D721Med (cell line): ENCODE data around the gene ARID1A.

ENCODE experiments used
- DNase-seq: peaks from one replicate; pipeline ENCODE4 v3.0.0; 2011; ENCODE audit warnings: low spot score; ENCODE audit not compliant: insufficient read length
- FAIRE-seq: peaks from 2 replicates; lab custom pipeline; 2011; peaks lifted over from hg19 to GRCh38; lab: Jason Lieb, UNC
- TF ChIP-seq, protein P1 (sequence below): IDR thresholded peaks from 2 replicates; pipeline ENCODE4 v1.5.1; 2012; ENCODE audit warnings: mild to moderate bottlenecking, control low read depth; ENCODE audit not compliant: insufficient read depth; ENCODE audit errors: missing control alignments

Gene ARID1A

DNA sequence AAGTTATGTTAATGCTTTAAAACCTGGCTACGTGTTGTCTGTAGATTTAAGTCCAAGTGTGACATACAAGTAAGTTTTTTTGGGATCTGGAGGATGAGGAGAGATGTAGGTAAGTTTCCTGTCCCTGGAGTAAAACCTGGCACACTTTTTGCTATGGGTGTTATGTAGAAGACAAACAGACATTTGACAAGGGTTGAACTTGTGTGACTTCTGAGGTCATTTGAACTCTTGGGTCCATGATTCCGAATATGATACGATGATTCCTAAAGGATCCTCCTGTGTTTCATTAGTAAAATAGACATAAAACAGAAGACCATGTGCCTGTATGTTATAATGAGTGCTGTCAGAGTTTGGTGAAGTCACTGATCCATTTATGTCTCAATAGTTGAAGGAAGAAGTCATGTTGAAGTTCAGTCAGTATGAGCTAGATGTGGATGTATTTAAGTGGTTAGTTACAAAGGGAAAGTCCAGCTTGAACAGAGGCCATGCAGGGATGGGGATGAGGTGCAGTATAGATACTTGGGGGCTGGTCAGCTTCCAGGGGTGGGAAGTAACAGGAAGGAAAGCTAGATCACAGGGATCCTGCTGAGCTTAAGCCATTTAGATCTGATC lies 44.3 kb downstream of the ARID1A start:
- no peak for DNase-seq
- TF ChIP-seq, protein P1, sequence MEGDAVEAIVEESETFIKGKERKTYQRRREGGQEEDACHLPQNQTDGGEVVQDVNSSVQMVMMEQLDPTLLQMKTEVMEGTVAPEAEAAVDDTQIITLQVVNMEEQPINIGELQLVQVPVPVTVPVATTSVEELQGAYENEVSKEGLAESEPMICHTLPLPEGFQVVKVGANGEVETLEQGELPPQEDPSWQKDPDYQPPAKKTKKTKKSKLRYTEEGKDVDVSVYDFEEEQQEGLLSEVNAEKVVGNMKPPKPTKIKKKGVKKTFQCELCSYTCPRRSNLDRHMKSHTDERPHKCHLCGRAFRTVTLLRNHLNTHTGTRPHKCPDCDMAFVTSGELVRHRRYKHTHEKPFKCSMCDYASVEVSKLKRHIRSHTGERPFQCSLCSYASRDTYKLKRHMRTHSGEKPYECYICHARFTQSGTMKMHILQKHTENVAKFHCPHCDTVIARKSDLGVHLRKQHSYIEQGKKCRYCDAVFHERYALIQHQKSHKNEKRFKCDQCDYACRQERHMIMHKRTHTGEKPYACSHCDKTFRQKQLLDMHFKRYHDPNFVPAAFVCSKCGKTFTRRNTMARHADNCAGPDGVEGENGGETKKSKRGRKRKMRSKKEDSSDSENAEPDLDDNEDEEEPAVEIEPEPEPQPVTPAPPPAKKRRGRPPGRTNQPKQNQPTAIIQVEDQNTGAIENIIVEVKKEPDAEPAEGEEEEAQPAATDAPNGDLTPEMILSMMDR = no peak
- FAIRE-seq = no peak

DNA sequence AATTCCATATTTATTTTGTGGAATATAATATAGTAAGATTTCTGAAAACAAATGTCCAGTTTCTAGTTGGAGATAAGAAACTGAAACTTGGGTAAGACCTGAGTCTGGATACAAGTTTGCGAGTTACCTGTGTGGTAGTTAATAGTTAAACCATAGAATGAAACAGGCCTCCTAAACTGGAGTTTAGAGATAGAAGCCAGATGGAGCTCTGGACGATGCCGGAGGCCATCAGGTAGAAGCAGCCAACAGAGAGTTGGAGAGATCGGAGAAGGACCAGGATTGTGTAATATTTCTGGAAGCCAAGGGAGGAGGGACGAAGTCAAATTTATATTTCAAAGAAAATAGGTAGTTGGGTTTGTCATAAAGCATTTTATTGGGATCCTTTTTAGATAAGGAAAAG lies 45.1 kb downstream of the ARID1A start:
- TF ChIP-seq, protein P1 = no peak
- DNase-seq (no peak), FAIRE-seq (no peak)

DNA sequence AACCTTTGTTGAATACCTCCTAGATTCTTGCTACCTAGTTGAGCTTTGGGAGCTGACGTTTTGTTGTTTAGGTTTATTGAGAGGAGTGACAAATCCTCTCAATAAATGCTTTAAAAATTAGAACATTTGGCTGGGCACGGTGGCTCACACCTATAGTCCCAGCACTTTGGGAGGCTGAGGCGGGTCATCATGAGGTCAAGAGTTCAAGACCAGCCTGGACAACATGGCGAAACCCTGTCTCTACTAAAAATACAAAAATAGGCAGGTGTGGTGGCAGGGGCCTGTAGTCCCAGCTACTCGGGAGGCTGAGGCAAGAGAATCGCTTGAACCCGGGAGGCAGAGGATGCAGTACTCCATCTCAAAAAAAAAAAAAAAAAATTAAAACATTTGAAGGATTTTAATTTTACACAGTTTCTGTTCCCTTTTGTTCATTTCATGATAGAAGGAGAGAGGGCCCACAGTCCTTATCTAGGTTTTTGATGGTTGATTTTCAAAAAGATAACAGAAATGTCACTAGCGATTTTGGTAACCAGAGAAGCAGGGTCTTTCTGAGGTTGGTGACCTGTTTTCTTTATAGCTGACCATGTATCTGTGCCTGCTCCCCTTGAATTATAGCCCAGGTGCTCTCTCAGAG lies 47.7 kb downstream of the ARID1A start:
- TF ChIP-seq, protein P1 = no peak
- no peak for FAIRE-seq
- no peak for DNase-seq

DNA sequence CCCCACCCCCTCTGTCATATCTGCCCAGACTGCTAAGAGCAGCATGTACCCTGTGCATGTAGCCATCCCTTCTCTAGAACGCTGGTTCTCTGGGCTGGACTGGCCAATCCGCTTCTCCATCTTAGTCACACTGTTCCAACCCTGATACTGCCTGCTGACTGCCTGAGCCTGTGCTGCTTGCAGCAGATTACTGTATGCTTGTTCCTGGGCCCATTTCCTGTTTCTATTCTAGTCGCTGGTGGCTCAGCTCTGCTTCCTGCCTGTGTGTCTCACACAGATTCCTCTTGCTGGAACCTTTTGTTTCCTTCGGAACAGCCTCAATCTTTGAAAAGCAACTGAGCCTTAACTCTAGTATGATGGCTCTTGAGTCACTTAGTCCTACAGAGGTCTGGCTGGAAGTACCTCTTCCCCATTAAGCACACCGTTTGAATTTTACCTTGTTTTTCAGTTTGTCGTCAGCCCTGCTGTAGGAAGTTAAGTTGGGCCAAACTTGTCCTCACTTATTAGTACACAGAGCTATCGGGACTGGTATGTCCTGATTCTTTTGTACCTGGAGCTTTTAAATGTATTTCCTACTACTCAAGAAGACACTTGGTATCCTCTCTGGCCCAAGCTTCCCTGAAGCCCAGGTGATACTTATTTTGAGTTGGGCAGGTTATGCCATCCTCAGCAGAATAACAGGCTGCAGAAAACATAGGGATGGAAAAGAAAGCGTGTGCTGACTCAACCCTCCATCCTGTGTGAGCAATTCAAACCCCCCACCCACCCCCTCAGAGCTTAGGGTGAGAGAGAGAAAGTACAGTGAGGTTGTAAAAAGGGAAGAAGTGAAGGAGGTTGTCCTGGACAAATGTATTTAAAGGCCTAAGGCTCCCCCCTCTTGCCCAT lies 48.5 kb downstream of the ARID1A start:
- FAIRE-seq (no peak), DNase-seq (no peak)
- TF ChIP-seq, protein P1 = no peak

DNA sequence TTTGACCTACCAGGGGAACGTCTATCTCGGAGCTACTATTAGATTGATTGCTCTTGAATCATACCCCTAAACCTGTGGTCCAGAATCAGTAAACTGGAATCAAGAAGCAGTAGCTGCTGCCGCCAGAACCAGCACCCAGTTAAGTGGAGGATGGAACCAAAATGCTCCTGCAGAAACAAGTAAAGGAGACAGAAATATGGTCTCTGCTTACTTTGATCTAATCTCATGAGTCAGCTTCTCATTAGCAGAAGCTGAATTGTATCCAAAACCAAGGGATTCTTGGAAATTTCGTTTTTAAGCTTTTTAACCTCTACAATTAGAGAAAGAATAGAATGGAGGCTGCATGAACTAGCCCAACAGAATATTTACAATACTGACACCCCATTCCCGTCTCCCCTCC lies 49.4 kb downstream of the ARID1A start:
- TF ChIP-seq, protein P1 = no peak
- FAIRE-seq (no peak), DNase-seq (no peak)

DNA sequence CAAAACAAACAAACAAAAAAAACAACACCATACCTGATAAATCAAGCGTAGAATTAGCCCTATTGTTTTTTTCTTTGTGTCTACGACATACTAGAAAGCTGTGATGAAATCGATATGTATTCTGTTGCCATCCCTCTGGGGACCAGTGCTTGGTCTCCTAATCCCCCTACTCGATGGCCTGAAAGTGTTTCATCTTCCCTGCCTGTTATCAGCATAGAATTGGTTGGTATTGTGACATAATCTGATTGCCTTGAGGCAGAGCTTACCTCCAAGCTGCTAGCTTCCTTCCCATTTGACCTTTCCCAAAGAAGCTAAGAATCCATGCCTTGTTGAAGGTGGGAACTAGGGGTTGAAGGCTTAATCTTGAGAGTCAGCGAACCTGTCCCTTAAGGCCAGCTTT lies 51.2 kb downstream of the ARID1A start:
- FAIRE-seq (no peak), DNase-seq (no peak)
- TF ChIP-seq, protein P1 = no peak

DNA sequence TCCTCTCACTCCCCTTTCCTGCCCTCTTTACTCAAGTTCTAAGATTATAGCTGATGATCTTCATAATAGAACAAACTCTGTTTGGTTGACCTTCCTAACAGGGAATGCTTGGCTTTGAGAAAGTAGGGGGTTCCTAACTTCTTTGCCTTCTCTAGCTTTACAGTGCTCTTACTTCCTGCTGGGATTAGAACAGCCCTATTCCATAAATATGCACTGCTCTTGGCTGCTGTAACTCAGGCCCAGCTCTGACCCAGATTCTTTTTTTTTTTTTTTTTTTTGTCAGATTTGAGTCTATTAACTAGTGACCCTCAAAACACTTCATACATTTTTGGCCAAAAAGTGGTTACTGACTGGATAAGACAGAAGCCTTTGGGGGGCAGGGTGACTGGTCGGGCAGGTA lies 52.5 kb downstream of the ARID1A start:
- FAIRE-seq (no peak), DNase-seq (no peak)
- TF ChIP-seq, protein P1 = no peak
